HEK293T (cell line): ENCODE data around the gene TCP11.
"Not testable (repeated sequence)": the region's sequence is repeated elsewhere in the genome, so short reads cannot be mapped to it uniquely, and the experiment has no call there.

Experiments used
- CTCF ChIA-PET: fragments of 350-600 bp; formaldehyde crosslinking; extraction: SDS; loops from one replicate; lab custom pipeline; 2021; ENCODE audit warnings: antibody characterized with exemption, inconsistent platforms; lab: Yijun Ruan, JAX
- POLR2A ChIA-PET: fragments of 350-600 bp; formaldehyde crosslinking; extraction: SDS; loops from one replicate; lab custom pipeline; 2020; ENCODE audit warnings: antibody characterized with exemption, inconsistent platforms; lab: Yijun Ruan, JAX
- DNase-seq: peaks from one replicate; pipeline ENCODE4 v3.0.0; 2012; ENCODE audit warnings: mixed read lengths; ENCODE audit errors: extremely low spot score
- ARNT ChIP-seq: fragments of 450-650 bp; IDR thresholded peaks from 2 replicates; pipeline ENCODE4 v1.6.1; 2017; ENCODE audit warnings: mild to moderate bottlenecking
- BHLHE40 ChIP-seq: fragments of 450-650 bp; IDR thresholded peaks from 2 replicates; pipeline ENCODE4 v1.6.1; 2016; ENCODE audit warnings: mild to moderate bottlenecking, moderate library complexity, borderline replicate concordance
- CTBP1 ChIP-seq: fragments of 450-650 bp; IDR thresholded peaks from 2 replicates; pipeline ENCODE4 v1.6.1; 2016; ENCODE audit warnings: borderline replicate concordance
- ELF4 ChIP-seq: fragments of 450-650 bp; IDR thresholded peaks from 2 replicates; pipeline ENCODE4 v1.6.1; 2017; ENCODE audit warnings: antibody characterized with exemption
- FOXA1 ChIP-seq: fragments of 450-650 bp; IDR thresholded peaks from 2 replicates; pipeline ENCODE4 v1.6.1; 2016; ENCODE audit warnings: mild to moderate bottlenecking
- FOXK2 ChIP-seq: fragments of 450-650 bp; IDR thresholded peaks from 2 replicates; pipeline ENCODE4 v1.6.1; 2016; ENCODE audit warnings: mild to moderate bottlenecking
- FOXM1 ChIP-seq: fragments of 450-650 bp; IDR thresholded peaks from 2 replicates; pipeline ENCODE4 v1.6.1; 2017; ENCODE audit warnings: mild to moderate bottlenecking, borderline replicate concordance
- HDGF ChIP-seq: fragments of 450-650 bp; IDR thresholded peaks from 2 replicates; pipeline ENCODE4 v1.6.1; 2017; ENCODE audit warnings: antibody characterized with exemption, borderline replicate concordance
- L3MBTL2 ChIP-seq: fragments of 450-650 bp; conservative IDR thresholded peaks from 2 replicates; pipeline ENCODE4 v1.6.1; 2016; ENCODE audit warnings: mild to moderate bottlenecking
- LEF1 ChIP-seq: fragments of 450-650 bp; IDR thresholded peaks from 2 replicates; pipeline ENCODE4 v1.6.1; 2017; ENCODE audit warnings: mild to moderate bottlenecking, borderline replicate concordance
- NFRKB ChIP-seq: fragments of 450-650 bp; IDR thresholded peaks from 2 replicates; pipeline ENCODE4 v1.6.1; 2016; ENCODE audit warnings: mild to moderate bottlenecking, moderate library complexity
- SP1 ChIP-seq: fragments of 450-650 bp; IDR thresholded peaks from 2 replicates; pipeline ENCODE4 v1.6.1; 2017
- SUZ12 ChIP-seq: fragments of 450-650 bp; IDR thresholded peaks from 2 replicates; pipeline ENCODE4 v1.6.1; 2016; ENCODE audit warnings: mild to moderate bottlenecking
- TARDBP ChIP-seq: fragments of 450-650 bp; IDR thresholded peaks from 2 replicates; pipeline ENCODE4 v1.6.1; 2016
- ZNF384 ChIP-seq: fragments of 450-650 bp; IDR thresholded peaks from 2 replicates; pipeline ENCODE4 v1.6.1; 2016
- TF ChIP-seq, protein P1 (sequence below): fragments of 450-650 bp; IDR thresholded peaks from 2 replicates; pipeline ENCODE4 v1.6.1; 2016

Gene TCP11

DNA sequence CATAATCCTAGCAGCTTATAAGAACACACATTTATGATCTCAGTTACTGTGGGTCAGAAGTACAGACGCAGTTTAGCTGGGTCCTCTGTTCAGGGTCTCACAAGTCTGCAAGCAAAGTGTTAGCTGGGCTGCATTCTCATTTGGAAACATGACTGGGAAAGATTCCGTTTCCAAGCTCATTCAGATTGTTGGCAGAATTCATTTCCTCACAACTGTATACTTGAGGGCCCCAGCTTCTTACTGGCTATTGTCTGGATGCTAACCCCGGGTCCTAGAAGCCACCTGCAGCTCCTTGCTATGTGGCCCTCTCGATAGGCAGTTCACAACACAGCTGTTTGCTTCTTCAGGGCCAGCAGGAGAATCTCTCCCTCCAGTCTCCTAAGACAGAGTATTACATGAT lies 13.1 kb downstream of the TCP11 start:
- no peak for TF ChIP-seq L3MBTL2
- no peak for TF ChIP-seq HDGF
- TF ChIP-seq NFRKB, result no peak
- no peak for TF ChIP-seq FOXM1
- TF ChIP-seq ARNT, result no peak
- TF ChIP-seq FOXK2, result no peak
- no peak for DNase-seq
- CTCF ChIA-PET, result interaction anchor here (1.9 kb wide), 1 partner anchor 12 kb away, joined by 8 read pairs; no protein-coding TSS in a partner anchor
- POLR2A ChIA-PET, result no interaction called here

DNA sequence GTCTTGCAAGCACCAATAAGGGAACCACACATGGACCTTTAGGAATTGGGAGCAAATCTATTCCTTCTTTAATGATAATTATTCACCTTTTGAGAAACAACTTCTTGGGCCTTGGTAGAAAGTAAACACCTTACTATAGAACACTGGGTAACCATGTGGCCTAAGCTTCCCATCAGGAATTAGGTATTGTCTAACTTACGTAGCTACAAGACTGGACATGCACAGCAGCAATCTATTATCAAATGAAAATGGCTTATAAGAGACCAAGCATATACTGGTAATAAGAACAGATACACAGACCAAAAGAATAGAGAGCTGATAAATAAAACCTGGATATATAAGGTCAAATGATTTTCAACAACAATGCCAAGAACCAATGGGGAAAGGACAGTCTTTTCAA lies 16.8 kb downstream of the TCP11 start:
- no peak for DNase-seq
- ChIA-PET CTCF (no interaction called here), POLR2A (no interaction called here)
- TF ChIP-seq CTBP1 (no peak), FOXA1 (no peak), FOXM1 (no peak), SP1 (no peak)

DNA sequence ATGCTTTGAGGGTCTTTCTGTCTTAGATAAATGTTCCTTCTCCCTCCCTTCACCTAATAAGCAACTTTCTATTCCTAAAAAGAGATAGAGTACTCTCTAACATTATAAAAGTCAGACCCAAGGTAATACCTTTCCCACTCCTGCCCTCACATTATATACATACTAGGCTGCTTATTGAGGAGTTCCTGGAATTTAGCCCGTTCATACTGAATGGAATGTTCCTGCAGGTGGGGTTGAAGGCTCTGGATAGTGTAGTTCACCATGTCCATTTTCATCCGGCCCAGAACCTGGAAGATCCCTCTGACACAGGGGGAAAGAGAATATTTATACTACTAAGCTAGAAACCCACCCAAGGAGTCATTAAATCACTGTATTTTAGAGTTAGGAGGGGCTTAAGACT lies 20.4 kb downstream of the TCP11 start:
- no peak for TF ChIP-seq FOXK2
- TF ChIP-seq LEF1, result no peak
- no peak for TF ChIP-seq NFRKB
- TF ChIP-seq, protein P1, sequence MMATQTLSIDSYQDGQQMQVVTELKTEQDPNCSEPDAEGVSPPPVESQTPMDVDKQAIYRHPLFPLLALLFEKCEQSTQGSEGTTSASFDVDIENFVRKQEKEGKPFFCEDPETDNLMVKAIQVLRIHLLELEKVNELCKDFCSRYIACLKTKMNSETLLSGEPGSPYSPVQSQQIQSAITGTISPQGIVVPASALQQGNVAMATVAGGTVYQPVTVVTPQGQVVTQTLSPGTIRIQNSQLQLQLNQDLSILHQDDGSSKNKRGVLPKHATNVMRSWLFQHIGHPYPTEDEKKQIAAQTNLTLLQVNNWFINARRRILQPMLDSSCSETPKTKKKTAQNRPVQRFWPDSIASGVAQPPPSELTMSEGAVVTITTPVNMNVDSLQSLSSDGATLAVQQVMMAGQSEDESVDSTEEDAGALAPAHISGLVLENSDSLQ, result no peak
- TF ChIP-seq ELF4, result no peak
- no peak for TF ChIP-seq SUZ12
- no peak for TF ChIP-seq HDGF
- no peak for TF ChIP-seq ARNT
- TF ChIP-seq BHLHE40, result no peak
- TF ChIP-seq L3MBTL2, result no peak
- no peak for DNase-seq
- POLR2A ChIA-PET, result no interaction called here
- CTCF ChIA-PET, result no interaction called here

DNA sequence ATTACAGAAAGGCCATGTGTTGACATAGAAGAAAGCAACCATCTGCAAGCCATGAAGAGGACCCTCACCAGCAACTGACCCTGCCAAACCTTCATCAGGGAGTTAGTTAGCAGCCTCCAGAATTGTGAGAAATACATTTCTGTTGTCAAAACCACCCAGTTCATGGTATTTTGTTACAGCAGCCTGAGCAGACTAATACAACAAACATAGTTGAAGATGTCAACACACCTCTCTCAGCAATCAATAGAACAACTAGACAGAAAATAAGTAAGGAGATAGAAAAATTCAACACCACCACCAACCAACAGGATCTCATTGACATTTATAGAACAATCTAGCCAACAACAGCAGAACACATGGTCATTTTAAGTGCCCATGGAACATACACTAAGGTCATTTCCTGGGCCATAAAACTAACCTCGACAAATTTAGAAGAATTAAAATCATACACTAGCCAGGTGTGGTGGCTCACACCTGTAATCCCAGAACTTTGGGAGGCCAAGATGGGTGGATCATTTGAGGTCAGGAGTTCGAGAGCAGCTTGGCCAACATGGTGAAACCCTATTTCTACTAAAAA lies 32.7 kb downstream of the TCP11 start:
- CTCF ChIA-PET, result no interaction called here
- DNase-seq, result no peak
- no peak for TF ChIP-seq SP1
- TF ChIP-seq L3MBTL2, result no peak
- POLR2A ChIA-PET, result no interaction called here

DNA sequence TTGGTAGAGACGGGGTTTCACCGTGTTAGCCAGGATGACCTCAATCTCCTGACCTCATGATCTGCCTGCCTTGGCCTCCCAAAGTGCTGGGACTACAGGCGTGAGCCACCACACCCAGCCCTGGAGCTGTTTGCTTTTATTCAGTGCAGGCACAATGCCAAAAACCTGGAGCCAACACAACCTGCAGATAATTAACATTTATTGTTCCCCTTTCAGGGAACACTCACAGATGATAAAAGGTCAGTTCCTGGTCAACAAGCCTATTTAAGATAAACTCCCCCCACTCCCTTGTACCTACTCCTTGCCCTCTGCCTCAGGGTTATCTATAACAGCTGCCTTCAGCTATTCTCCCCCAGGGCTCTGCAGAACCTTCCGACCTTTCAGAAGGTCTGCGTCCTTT lies 33.4 kb downstream of the TCP11 start:
- ChIA-PET POLR2A (interaction anchor here (0.6 kb wide), 1 partner anchor 538 kb away, joined by 3 read pairs; no protein-coding TSS in a partner anchor), CTCF (interaction anchor here (0.6 kb wide), 1 partner anchor 39 kb away, joined by 5 read pairs; no protein-coding TSS in a partner anchor)

DNA sequence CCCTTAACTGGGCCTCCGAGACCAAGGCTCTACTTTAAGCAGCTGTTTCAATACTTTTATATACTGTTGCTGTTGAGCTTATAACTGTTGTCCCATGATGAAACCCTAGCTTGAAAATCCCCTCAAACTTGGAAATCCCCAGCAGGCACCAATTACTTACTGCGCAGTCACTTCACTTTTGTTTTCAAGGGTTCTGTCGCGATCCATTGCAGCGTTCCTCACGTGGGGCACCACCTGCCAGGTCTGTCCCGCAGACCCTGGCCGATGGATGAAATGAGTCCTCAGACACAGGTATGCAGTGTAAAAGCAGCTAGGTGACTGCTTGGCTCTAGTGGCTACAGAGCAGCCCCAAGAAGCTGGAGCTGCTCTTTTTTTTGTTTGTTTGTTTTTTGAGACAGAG lies 33.9 kb downstream of the TCP11 start:
- CTCF ChIA-PET, result interaction anchor here (0.6 to 1.7 kb wide), 2 partner anchors 9 to 39 kb away, joined by 5 read pairs; no protein-coding TSS in a partner anchor

More for the DNA sequence above, 33.4 kb downstream of the TCP11 start:
- not testable (repeated sequence) for DNase-seq

DNA sequence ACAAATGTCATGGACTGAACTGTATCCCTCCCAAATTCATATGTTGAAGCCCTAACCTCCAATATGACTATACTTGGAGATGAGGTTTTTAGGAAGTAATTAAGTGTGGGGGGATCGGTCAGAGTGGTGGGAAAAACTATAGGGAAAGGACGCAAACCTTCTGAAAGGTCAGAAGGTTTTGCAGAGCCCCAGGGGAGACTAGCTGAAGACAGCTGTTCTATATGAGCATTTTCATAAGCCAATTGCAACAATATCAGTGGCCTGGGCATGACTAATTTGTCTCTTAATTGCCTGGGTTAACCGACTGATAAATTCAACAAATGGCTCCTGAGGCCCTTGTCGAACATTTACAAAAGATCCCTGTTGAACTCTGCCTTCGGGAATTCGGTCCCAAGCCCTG lies 35.1 kb downstream of the TCP11 start:
- CTCF ChIA-PET, result interaction anchor here (1.7 kb wide), 1 partner anchor 8 kb away, joined by 5 read pairs; no protein-coding TSS in a partner anchor
- DNase-seq, POLR2A ChIA-PET: not testable (repeated sequence)

More for the DNA sequence above, 33.9 kb downstream of the TCP11 start:
- DNase-seq, result not testable (repeated sequence)
- POLR2A ChIA-PET, result interaction anchor here (0.6 kb wide), 1 partner anchor 538 kb away, joined by 3 read pairs; no protein-coding TSS in a partner anchor

DNA sequence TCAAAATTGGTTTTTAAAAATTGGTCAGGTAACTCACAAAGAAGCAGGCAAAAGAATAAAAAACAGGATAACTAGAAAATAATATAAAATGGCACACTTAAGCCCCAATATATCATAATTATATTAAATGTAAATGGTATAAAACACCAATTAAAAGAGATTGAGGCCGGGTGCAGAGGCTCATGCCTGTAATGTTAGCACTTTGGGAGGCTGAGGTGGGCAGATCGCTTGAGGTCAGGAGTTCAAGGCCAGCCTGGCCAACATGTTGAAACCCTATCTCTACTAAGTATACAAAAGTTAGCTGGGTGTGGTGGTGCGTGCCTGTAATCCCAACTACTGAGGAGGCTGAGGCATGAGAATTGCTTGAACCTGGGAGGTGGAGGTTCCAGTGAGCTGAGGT lies 36.1 kb downstream of the TCP11 start:
- no peak for DNase-seq
- TF ChIP-seq FOXA1 (no peak), NFRKB (no peak), FOXM1 (no peak), CTBP1 (no peak), ZNF384 (no peak), SP1 (no peak), FOXK2 (no peak), TARDBP (no peak)
- ChIA-PET POLR2A (no interaction called here), CTCF (no interaction called here)

DNA sequence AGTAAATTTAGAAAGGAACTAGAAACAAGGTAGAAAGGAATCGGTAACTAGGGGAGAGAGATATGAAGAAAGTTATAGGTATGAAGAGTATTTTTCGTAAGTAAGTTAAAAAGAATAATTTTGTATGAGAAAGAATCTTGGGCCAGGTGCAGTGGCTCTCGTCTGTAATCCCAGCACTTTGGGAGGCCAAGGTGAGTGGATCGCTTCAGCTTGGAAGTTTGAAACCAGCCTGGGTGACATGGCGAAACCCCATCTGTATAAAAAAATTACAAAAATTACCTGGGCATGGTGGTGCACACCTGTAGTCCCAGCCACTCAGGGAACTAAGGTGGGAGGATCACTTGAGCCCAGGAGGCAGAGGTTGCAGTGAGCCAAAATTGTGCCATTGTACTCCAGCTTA lies 42.0 kb downstream of the TCP11 start:
- ChIA-PET CTCF (no interaction called here), POLR2A (no interaction called here)
- TF ChIP-seq FOXM1 (no peak), SP1 (no peak), L3MBTL2 (no peak), BHLHE40 (no peak), HDGF (no peak), CTBP1 (no peak)
- DNase-seq, result no peak
